ENCODE measurements around the gene TACC2.

DNA sequence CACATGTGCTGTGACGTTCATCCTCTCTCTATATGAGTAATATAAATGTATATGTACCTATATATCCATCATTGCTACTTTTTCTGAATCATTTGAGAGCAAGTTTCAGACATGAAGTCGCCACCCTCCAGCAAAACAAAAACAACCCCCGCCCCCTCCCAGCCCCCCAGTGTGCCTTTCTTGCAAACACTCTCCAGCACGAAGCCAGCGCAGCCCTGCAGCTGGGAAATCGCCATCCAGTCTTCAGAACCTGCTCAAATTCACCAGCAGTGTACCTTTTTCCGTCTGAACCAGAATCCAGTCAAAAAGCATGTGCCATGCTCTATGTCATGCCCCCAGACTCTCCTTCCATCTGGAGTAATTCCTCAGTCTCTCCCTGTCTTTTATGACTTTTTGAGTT lies 135.8 kb downstream of the TACC2 start:
- TF ChIP-seq, protein P1, sequence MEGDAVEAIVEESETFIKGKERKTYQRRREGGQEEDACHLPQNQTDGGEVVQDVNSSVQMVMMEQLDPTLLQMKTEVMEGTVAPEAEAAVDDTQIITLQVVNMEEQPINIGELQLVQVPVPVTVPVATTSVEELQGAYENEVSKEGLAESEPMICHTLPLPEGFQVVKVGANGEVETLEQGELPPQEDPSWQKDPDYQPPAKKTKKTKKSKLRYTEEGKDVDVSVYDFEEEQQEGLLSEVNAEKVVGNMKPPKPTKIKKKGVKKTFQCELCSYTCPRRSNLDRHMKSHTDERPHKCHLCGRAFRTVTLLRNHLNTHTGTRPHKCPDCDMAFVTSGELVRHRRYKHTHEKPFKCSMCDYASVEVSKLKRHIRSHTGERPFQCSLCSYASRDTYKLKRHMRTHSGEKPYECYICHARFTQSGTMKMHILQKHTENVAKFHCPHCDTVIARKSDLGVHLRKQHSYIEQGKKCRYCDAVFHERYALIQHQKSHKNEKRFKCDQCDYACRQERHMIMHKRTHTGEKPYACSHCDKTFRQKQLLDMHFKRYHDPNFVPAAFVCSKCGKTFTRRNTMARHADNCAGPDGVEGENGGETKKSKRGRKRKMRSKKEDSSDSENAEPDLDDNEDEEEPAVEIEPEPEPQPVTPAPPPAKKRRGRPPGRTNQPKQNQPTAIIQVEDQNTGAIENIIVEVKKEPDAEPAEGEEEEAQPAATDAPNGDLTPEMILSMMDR (IDR thresholded peaks at IDR 0.05) = no peak
- no peak for TF ChIP-seq POLR2A (IDR thresholded peaks at IDR 0.05)
